ENCODE measurements around the gene PRKCA. TPM values are rescaled to one million over a fixed set of nuclear protein-coding genes. Genes with fewer than 3 reads are reported as not detected.

PRKCA gene
- total and polyA plus RNA-seq, 9 of the 15 experiments (the other 6 are each of a cell fraction or from before 2014, with no cell fraction given) = 3.2 to 33.0 (median 17.8) TPM

- TF ChIP-seq, protein P1, sequence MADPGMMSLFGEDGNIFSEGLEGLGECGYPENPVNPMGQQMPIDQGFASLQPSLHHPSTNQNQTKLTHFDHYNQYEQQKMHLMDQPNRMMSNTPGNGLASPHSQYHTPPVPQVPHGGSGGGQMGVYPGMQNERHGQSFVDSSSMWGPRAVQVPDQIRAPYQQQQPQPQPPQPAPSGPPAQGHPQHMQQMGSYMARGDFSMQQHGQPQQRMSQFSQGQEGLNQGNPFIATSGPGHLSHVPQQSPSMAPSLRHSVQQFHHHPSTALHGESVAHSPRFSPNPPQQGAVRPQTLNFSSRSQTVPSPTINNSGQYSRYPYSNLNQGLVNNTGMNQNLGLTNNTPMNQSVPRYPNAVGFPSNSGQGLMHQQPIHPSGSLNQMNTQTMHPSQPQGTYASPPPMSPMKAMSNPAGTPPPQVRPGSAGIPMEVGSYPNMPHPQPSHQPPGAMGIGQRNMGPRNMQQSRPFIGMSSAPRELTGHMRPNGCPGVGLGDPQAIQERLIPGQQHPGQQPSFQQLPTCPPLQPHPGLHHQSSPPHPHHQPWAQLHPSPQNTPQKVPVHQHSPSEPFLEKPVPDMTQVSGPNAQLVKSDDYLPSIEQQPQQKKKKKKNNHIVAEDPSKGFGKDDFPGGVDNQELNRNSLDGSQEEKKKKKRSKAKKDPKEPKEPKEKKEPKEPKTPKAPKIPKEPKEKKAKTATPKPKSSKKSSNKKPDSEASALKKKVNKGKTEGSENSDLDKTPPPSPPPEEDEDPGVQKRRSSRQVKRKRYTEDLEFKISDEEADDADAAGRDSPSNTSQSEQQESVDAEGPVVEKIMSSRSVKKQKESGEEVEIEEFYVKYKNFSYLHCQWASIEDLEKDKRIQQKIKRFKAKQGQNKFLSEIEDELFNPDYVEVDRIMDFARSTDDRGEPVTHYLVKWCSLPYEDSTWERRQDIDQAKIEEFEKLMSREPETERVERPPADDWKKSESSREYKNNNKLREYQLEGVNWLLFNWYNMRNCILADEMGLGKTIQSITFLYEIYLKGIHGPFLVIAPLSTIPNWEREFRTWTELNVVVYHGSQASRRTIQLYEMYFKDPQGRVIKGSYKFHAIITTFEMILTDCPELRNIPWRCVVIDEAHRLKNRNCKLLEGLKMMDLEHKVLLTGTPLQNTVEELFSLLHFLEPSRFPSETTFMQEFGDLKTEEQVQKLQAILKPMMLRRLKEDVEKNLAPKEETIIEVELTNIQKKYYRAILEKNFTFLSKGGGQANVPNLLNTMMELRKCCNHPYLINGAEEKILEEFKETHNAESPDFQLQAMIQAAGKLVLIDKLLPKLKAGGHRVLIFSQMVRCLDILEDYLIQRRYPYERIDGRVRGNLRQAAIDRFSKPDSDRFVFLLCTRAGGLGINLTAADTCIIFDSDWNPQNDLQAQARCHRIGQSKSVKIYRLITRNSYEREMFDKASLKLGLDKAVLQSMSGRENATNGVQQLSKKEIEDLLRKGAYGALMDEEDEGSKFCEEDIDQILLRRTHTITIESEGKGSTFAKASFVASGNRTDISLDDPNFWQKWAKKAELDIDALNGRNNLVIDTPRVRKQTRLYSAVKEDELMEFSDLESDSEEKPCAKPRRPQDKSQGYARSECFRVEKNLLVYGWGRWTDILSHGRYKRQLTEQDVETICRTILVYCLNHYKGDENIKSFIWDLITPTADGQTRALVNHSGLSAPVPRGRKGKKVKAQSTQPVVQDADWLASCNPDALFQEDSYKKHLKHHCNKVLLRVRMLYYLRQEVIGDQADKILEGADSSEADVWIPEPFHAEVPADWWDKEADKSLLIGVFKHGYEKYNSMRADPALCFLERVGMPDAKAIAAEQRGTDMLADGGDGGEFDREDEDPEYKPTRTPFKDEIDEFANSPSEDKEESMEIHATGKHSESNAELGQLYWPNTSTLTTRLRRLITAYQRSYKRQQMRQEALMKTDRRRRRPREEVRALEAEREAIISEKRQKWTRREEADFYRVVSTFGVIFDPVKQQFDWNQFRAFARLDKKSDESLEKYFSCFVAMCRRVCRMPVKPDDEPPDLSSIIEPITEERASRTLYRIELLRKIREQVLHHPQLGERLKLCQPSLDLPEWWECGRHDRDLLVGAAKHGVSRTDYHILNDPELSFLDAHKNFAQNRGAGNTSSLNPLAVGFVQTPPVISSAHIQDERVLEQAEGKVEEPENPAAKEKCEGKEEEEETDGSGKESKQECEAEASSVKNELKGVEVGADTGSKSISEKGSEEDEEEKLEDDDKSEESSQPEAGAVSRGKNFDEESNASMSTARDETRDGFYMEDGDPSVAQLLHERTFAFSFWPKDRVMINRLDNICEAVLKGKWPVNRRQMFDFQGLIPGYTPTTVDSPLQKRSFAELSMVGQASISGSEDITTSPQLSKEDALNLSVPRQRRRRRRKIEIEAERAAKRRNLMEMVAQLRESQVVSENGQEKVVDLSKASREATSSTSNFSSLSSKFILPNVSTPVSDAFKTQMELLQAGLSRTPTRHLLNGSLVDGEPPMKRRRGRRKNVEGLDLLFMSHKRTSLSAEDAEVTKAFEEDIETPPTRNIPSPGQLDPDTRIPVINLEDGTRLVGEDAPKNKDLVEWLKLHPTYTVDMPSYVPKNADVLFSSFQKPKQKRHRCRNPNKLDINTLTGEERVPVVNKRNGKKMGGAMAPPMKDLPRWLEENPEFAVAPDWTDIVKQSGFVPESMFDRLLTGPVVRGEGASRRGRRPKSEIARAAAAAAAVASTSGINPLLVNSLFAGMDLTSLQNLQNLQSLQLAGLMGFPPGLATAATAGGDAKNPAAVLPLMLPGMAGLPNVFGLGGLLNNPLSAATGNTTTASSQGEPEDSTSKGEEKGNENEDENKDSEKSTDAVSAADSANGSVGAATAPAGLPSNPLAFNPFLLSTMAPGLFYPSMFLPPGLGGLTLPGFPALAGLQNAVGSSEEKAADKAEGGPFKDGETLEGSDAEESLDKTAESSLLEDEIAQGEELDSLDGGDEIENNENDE (IDR thresholded peaks at IDR 0.05; ENCODE audit: low read depth, low read length) = no peak
- TF ChIP-seq SETDB1 (IDR thresholded peaks at IDR 0.05; ENCODE audit: low read length) = no peak
- TF ChIP-seq ZBTB33 (CRISPR knock-in tag; IDR thresholded peaks at IDR 0.05) = no peak
- TF ChIP-seq E2F8 (IDR thresholded peaks at IDR 0.05; ENCODE audit: low read depth, partially characterized antibody) = no peak
- TF ChIP-seq ARNT (IDR thresholded peaks at IDR 0.05) = no peak
- TF ChIP-seq PHB (CRISPR knock-in tag; IDR thresholded peaks at IDR 0.05) = no peak
These were observed 42.9 kb downstream of the PRKCA start (continued) for GRCh38 chr17:66345264-66345663.

Measured in K562 (cell line).